ENCODE measurements around the gene MAGI1.

- no peak for TF ChIP-seq CTCF (IDR thresholded peaks at IDR 0.05)
- TF ChIP-seq POLR2A (IDR thresholded peaks at IDR 0.05) = no peak
These were observed 28.4 kb upstream of the MAGI1 start for GRCh38 chr3:66066963-66067617.

Measured in lower leg skin (tissue), 3 donors.